ENCODE results near the gene SPIRE1.
"Not testable (repeated sequence)": the region's sequence is repeated elsewhere in the genome, so short reads cannot be mapped to it uniquely, and the experiment has no call there.

Gene SPIRE1

DNA sequence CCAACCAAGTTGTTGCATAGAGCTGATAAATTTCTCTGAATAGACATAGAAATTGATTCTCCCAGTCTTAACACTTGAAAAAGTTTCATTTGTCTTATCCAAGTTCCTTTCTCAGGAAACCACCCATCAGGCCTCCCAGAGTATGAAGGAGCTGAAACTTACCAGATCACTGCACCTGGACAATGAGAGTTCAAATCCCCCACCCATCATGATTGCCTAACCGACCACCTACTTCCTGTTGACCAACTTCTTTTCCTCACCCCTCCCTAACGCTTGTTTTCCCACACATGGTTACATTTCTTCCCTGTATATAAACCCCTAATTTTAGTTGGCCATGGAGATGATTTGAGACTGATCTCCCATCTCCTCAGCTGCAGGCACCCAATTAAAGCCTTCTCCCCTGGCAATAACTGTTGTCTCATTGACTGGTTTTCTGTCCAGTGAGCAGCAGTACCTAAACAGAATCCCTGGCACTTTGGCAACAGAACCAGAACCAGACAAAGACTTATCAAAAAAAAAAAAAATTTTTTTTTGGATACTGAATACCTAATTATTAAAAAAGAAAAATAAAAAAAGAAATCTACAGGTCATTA lies 103.0 kb downstream of the SPIRE1 start:
- no peak for DNase-seq (ENCODE audit: low read depth in 3 of 3)

DNA sequence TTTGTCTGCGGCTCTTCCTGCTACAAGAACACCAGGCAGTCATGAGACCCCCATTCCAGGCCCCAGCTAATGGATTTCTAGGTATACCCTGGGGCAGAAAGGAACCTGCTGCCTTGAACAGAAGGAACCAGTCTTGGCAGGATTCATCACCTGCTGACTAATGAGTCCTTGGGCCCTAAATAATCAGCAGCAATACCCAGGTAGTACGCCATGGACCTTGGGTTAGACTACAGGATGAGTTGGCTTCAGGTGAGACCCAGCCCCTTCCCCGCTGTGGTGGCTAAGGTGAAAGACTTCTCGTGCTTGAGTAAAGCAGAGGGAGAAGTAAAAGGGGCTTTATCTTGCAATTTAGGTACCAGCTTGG lies 105.0 kb downstream of the SPIRE1 start:
- no peak for DNase-seq (ENCODE audit: low read depth in 3 of 3)

DNA sequence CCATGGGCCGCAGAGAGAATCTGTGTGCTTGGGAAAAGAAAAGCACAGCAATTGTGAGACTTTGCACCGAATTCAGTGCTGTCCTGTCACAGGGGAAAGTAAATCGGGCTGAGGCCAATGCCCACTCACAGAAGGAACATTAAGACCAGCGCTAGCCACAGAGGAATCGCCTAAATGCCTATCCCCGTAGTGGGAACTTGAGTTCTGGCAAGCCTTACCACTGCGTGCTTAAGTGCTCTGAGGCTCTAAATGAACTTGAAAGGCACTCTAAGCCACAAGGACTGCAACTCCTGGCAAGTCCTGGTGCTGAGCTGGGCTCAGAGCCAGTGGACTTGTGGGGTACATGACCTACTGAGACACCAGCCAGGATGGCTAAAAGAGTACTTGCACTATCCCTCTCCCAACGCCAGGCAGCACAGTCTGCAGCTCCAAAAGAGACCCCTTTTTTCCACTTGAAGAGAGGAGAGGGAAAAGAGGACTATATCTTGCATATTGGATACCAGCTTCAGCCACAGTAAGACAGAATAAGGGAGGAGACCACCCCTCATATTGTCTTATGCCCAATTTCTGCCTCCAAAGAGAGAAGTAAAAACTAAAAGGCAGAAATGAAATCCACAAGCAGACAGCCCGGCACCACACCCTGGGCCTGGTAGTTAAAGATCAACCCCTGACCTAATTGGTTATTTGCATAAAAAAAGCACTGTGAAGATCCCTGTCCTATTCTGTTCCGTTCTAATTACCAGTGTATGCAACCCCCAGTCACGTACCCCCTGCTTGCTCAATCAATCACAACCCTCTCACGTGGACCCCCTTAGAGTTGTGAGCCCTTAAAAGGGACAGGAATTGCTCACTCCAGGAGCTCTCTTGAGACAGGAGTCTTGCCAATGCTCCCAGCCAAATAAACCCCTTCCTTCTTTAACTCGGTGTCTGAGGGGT lies 105.7 kb downstream of the SPIRE1 start:
- not testable (repeated sequence) for DNase-seq (ENCODE audit: low read depth in 3 of 3)

DNA sequence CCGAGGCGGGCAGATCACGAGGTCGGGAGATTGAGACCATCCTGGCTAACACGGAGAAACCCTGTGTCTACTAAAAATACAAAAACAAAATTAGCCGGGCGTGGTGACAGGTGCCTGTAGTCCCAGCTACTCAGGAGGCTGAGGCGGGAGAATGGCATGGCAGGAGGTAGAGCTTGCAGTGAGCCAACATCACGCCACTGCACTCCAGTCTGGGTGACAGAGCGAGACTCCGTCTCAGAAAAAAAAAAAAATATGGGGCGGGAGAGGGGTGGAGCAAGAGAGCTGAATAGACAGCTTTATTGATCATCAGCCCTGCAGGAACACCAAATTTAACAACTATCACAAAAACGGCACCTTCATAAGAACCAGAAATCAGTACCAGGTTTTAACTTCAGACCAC lies 106.4 kb downstream of the SPIRE1 start:
- DNase-seq (ENCODE audit: low read depth in 3 of 3): not testable (repeated sequence)

DNA sequence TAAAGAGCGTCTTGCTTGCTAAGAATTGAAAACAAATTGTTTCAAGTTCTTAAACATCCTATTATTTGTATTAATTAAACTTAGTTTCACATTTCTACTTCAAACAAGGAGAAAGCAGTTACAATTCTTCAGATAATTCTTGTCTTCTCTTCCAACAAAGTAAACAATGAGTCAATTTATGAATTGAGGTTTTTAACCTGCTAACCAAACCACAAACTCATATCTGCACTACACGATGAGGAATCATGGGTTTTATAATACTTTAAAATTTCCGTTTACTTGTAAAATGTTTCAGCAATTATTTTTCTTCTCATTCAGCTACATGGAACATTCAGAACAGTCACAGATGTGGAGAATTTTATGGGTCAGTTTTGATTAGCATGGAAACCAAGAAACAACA lies 114.2 kb downstream of the SPIRE1 start:
- no peak for DNase-seq (ENCODE audit: low read depth in 3 of 3)

DNA sequence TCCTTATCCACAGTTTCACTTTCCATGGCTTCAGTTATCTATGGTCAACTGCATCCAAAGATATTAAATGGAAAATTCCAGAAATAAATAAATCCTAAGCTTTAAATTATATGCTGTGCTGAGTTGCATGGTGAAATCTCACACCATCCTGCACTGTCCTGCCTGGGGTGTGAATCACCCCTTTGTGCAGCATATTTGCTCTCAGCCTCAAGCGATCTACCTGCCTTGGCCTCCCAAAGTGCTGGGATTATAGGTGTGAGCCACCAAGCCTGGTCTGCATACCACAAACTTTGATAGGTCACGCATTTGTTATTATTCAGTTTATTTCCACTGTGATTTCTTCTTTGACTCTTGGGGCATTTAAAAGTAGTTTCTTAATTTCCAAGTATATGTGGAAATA lies 117.2 kb downstream of the SPIRE1 start:
- DNase-seq (ENCODE audit: low read depth in 3 of 3): no peak

DNA sequence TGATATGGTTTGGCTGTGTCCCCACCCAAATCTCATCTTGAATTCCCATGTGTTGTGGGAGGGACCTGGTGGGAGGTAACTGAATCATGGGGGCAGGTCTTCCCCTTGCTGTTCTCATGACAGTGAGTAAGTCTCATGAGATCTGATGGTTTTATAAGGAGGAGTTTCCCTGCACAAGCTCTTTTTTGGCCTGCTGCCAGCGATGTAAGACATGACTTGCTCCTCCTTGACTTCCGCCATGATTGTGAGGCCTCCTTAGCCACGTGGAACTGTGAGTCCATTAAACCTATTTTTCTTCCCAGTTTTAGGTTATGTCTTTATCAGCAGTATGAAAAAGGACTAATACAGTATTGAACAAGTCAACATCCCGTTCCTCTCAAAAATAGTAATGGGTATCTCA lies 118.7 kb downstream of the SPIRE1 start:
- not testable (repeated sequence) for DNase-seq (ENCODE audit: low read depth in 3 of 3)

DNA sequence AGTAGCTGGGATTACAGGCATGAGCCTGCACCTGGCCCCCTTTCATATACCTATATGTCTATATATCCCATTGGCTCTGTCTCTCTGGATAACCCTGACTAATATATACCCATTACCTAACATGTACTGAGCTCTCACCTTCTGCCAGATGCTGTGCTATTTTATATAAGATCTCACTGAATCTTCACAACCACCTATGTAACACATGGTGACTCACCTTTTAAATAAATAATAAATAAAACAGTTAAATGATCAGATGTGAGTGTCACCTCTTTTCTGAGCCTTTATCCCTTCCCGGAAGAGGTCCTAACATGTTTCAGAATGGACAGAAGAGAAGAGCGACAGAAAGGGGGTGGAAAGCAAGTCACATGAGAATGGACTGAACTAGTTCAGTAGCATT lies 123.1 kb downstream of the SPIRE1 start:
- no peak for DNase-seq (ENCODE audit: low read depth in 3 of 3)

DNA sequence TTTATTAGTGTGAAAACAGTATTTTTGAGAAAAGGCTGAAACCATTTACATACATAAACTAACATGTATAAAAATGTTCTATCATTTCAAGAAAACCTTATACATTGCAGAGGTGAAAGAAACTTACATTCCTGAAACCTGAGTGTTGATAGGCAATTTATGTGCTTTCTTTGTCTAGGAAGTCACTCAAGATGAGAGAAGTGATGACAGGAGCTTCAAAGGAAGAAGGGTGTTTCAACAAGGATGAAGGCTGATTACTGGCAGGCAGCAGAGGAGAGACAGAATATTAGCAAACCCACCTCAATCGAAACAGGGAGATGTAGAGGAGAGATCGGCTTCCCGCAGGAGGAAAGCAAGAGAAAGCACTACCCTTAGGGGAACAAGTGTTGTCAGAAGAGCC lies 125.2 kb downstream of the SPIRE1 start:
- no peak for DNase-seq (ENCODE audit: low read depth in 3 of 3)

DNA sequence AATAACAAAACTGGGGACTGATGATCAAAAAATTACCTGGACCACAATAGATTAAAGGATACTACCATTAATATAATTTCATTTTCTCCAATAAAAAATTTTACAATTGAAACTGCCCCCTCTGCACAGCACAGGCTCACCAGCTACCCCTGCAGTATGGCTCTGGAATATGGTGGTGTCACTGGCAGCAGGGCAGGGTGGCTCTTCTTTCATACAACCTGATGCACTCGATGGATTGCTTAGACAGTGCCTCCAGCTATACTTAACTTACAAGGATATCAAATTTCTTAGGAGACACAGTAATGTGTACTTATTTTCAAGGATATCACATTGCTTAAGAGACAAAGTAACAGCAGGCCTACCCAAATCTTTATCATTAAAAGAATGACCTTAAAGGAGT lies 126.2 kb downstream of the SPIRE1 start:
- no peak for DNase-seq (ENCODE audit: low read depth in 3 of 3)

DNA sequence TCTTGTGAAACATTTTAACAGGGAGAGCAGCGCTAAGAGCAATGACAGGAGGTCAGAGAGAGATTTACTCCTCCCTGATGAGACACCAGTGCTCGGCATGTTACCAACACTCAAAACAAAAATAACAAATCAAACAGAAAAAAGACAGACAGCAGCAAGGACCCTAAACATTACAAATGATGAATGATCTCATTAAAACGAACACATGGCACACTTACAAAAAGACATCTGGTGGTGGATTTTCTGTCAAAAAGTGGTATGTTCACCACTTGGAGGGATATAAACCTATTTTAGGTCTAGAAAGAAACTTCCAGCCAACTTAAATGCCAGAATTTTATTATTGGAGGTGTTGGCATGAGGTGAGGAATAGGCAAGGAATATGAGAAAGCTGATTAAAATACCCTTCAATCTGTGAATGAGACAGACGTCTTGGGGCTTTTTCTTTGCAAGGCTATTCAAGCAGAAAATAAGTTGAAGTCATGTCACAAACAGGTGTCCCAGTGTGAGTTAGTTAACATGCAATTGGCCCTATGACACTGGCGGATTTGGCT lies 137.4 kb downstream of the SPIRE1 start:
- DNase-seq (ENCODE audit: low read depth in 3 of 3): no peak

DNA sequence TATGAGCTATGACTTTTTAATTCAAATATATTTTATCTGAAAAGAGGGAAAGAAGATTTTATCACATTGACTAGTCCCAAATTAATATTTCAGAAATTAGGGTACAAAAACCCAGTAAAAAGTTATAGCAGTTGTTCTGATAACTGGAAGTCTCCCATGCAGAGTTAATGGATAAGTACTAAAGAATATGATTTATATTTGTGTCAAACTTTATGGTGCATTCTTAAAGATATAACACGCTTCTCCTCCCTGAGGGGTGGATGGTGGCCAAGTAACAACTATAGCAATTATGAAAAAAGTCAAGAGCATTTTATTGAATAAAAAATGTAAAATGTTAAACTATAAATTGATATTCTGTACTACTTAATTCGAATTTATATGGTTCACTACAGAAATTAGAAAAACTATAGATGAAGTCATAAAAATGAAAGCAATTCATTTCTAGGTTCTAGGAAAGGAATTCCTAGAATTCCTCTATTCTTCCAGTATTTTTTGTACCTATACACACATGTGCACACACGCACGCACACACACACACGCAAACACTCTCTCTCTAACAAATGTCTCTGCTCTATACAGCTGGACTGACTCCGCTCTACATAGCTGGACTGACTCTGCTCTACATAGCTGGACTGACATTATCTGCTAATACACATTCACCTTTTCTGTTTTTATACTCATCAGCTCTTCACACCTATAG lies 138.9 kb downstream of the SPIRE1 start:
- DNase-seq (ENCODE audit: low read depth in 3 of 3): no peak

DNA sequence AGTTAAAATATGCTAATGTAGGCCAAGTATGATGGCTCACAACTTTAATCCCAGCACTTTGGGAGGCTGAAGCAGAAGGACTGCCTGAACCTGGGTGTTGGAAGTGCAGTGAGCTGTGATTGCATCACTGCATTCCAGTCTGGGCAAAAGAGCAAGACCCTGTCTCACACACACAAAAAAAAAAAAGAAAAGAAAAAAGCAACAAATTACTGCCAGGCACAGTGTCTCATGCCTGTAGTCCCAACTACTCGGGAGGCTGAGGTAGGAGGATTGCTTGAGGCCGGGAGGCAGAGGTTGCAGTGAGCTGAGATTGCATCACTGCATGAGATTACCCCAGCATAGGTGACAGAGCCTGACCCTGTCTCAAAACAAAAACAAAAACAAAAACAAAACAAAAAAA lies 139.6 kb downstream of the SPIRE1 start:
- DNase-seq (ENCODE audit: low read depth in 3 of 3): no peak

DNA sequence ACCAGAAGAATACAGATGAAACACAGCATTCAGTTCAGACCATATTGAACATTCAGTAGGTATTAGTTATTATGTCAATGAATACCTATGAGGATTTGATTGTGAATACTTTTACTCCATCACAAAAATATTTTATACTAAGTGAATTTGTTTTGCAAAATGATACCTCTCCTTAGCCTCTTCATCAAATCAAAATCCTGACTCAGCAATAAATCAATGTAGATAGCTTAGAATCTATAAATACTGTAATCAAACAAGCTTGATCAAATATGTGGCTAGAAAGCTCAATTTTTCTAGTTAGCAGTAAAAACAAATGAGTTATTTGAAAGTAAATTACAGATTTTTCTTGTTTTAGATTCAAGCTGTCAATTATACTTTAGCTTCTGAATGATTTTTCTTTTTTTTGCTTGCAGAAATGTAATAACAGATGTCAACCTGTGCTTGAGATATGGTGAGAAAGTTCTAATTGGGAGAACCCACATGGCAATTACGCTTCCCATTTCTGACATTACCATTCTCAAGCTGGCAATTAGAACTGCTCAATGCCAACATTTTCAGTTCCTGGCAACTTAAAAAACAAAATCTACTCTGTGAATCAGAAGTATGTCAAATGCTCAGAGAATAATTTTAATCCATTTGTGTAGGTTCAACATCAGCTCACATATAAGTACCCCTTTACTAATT lies 140.6 kb downstream of the SPIRE1 start:
- DNase-seq (ENCODE audit: low read depth in 3 of 3): no peak

DNA sequence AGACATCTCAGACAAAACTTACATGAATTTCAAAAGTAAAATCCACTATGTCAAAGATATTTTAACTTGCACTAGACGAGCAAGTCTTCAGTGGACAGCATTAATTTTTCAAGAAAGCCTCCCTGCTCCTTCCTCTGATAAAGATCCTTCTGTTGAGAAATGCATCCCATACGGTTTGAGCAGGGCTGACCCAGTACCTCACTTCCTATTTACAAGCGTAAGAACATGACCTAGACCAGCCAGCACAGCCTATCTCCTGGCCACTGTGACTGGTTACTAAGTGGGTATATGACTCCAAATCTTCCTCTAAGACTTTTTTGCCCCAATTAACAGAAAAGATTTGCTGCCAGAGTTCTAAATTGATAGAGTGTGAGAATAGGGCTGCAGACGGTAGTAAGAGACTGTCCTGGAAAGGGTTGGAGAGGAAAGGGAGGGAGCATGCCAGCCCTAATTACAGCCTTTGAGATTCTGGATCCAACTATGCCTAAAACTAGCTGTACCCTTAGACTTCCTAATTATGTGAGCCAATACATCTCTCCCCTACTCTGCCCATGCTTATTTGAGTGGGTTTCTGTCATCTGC lies 141.8 kb downstream of the SPIRE1 start:
- DNase-seq (ENCODE audit: low read depth in 3 of 3): no peak

DNA sequence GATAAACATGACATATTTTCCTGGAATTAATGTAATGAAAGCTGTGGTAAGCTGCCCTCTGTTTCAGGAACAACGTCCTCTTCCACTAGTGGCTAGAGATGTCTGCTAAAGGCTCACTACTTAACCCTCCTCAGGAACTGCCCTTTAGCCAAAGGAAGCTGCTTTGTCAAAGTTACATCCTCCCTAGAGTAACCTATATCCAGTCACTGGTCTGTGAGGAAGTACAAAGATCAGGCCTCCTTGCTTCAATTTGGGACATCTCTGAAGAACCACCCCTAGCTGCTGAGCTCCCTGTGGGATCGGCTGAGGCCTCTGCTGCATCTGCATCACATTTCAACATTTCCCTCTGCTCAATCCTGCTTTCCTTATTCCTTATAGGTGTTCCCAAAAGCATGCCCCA lies 142.4 kb downstream of the SPIRE1 start:
- no peak for DNase-seq (ENCODE audit: low read depth in 3 of 3)

DNA sequence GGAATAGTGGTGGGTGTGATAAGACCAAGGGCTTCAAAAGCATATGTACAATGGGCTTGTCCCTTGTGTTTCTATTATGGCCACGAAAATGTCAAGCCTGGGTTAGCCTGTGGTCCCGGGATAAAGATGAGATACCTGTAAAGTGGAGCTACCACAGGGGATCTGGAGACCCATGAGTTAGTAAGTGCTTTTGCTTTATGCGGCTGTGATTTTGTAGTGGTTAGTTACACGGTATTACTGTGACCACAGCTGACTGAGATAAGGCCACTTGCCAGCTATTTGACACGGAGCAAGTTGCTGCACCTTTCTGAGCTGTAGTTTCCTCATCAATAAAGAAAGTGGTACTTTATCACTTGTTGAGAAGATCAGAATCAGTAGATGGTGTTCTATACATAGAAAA lies 150.9 kb downstream of the SPIRE1 start:
- no peak for DNase-seq (ENCODE audit: low read depth in 3 of 3)

DNA sequence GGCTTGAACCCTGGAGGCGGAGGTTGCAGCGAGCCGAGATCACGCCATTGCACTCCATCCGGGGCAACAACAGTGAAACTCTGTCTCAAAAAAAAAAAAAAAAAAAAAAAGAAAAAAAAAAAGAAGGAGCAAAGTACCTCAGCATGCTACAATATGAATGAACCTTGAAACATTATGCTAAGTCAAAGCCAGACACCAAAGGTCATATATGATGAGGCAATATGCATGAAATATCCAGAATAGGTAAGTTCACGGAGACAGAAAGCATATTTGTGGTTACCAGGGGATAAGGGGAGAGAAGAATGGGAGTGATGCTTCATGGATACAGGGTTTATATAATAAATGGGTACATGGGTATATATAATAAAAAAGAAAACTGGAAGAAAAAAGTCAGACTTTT lies 156.9 kb downstream of the SPIRE1 start:
- no peak for DNase-seq (ENCODE audit: low read depth in 3 of 3)

DNA sequence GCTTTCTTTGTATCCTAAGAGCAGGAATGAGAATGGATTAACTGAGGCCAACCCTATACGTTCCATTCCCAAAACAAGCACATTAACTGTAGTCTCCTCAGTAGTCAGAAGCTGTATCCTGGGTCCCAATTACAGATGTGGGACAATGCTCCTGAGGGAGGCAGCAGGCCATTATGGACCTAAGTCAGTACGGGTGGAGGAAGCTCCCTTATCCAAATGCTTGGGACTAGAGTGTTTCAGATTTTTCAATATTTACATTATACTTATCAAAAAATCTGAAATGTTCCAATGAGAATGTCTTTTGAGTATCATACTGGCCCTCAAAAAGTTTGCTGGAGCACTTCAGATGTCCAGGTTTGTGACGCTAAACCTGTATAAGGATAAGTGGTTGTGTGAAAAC lies 160.1 kb downstream of the SPIRE1 start:
- no peak for DNase-seq (ENCODE audit: low read depth in 3 of 3)

DNA sequence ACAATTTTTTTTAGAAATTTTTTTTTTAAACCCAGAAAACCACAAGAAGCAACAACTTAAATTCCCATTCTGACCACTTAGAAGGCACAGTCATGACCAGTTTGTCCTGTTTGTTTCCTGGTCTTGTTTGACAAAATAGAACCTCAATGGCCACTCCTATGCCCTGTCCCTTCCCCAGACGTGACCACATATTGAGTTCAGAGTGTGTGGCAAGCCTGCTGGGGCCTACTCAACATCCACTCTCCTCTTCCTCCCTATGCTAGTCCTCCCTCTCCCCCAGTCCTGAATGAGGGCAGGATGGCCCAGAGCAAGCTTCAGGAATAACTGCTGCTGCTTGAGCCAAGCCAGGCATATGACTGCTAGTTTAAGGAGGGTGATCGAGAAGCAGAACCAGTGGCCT lies 160.6 kb downstream of the SPIRE1 start:
- no peak for DNase-seq (ENCODE audit: low read depth in 3 of 3)

DNA sequence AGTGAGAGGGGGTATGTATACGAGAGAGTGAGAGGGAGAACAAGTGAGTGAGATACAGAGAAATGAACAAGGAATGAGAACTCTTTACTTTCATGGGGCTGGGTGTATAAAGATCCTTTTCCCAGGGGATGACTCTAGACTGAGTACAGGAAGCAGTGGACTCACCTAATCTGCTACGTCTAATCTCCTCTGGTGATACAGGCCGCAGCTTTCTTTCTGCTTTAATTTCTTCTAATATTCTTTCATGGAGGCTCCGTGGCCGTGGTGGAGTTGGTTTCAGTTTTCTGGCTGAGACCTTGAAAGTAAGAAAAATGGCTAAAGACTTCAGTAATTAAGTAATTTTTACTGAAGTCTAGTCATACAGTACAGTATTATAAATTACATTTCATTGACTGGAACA lies 165.0 kb downstream of the SPIRE1 start:
- DNase-seq (ENCODE audit: low read depth in 3 of 3): no peak

All from stimulated activated CD4-positive, alpha-beta T cell treated with anti-CD3 and anti-CD28 coated beads, TNF-alpha, amount 100 ng/mL, for 48 hours (primary cell).